Kasumi-1 (cell line): ENCODE measurements around the gene BEST1.
A peak's percentile ranks its signal among the peaks of the same experiment; 100 is the strongest.
"Not testable (repeated sequence)": the region's sequence is repeated elsewhere in the genome, so short reads cannot be mapped to it uniquely, and the experiment has no call there.

Experiments used
- DNase-seq, 2 experiments: peaks; one replicate each; lab custom pipeline; 2025; lab: John Stamatoyannopoulos, UW

BEST1 gene

DNA sequence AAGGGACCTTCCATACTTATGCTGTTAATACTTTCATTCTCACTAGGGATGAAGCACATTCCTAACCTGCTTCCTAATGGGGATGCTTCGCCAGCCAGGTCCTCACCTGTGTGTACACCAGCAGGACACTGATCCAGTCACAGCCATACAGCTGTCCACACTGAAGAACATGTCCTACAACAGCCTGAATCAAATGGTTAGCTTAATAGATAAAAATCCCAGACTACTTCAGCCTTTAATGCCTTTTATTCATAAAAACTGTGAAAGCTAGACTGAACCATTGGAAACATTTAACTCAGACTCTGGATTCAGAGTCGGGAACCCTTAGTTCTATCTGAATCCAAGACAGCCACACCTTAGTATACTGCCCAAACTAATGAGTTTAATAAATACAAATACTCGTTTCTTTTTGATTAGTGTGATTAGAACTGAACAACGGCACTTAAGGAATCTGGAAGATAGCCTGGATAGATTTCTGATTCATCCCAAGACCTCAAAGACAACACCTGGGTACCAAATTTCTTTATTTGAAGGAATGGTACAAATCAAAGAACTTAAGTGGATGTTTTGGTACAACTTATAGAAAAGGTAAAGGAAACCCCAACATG lies 14.0 kb downstream of the BEST1 start:
- DNase-seq: no peak

DNA sequence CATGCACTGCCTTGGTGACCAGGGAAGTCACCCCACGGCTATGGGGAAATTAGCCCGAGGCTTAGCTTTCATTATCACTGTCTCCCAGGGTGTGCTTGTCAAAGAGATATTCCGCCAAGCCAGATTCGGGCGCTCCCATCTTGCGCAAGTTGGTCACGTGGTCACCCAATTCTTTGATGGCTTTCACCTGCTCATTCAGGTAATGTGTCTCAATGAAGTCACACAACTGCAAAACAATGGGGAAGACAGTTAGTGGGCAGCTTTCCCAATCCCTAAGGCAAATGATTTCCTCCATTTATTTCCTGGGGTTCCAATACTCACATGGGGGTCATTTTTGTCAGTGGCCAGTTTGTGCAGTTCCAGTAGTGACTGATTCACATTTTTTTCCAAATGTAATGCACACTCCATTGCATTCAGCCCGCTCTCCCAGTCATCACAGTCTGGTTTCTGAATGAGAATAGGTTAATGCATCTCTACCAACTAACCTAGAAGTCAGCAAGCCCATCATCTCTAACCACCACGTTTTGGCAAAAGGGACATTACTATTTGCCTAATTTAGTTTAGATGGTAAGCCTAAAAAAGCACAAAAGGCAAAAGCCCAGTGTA lies 14.6 kb downstream of the BEST1 start:
- DNase-seq: not testable (repeated sequence)

DNA sequence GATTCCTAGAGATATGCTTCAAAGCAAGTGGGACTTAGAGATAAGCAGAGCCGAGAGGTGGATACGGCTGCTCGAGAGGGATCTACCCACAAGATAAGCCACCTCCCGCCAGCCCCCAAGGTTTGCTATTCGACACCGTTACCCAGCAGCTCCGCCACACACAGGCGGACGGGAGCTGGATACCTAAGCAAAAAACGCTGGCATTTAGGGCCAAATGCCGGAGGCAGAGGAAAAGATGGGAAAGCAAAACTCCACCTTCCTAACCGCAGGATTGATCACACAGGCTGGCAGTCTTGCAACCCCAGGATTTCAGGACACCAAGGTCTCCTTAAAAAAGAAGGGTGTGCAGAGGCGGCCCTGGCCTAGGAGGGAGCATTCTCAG lies 16.6 kb downstream of the BEST1 start:
- DNase-seq: peak; percentile 16 to 23

DNA sequence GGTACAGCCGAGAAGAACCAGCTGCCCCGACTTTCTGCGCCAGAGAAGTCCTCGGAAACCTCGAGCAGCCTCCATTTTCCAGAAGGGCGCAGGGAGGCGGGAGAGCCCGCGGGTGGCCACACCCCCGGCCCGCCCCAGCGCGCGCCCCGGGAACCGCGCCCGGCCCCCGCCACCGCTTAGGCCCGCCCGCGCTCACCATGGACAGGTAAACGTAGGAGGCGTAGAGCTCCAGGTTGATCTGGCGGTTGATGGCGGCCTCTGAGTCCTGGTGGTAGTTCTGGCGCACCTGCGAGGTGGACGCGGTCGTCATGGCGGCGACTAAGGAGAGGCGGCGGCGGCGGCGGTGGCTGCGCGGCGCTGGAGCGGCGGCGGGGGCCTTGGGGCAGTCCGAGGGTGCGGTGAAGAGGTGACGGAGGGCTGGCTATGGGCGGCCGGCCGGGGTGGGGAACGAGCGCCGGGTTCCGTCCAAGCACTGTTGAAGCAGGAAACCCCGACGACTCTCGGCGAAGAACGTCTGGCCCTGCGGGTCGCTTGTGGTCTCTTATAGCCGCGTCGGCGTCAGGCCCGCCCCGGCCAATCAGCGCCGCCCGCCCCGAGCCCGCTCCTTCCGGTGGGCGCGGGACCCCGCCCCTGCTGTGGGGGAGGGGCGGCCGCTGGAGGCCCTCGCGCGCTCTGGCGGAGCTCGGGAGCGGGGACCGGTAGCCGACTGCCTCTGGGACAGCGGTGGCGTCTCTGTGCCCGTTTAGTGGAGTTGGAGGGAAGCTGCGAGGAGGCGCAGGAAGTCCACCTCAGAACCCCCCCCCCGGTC lies 17.2 kb downstream of the BEST1 start, which contains the start of gene FTH1:
TSS of gene FTH1 (minus strand) at position 519 of the 808 bp plus-strand sequence. CDS start at position 310, 209 bp downstream.
- DNase-seq: peak; percentile 65 to 74

DNA sequence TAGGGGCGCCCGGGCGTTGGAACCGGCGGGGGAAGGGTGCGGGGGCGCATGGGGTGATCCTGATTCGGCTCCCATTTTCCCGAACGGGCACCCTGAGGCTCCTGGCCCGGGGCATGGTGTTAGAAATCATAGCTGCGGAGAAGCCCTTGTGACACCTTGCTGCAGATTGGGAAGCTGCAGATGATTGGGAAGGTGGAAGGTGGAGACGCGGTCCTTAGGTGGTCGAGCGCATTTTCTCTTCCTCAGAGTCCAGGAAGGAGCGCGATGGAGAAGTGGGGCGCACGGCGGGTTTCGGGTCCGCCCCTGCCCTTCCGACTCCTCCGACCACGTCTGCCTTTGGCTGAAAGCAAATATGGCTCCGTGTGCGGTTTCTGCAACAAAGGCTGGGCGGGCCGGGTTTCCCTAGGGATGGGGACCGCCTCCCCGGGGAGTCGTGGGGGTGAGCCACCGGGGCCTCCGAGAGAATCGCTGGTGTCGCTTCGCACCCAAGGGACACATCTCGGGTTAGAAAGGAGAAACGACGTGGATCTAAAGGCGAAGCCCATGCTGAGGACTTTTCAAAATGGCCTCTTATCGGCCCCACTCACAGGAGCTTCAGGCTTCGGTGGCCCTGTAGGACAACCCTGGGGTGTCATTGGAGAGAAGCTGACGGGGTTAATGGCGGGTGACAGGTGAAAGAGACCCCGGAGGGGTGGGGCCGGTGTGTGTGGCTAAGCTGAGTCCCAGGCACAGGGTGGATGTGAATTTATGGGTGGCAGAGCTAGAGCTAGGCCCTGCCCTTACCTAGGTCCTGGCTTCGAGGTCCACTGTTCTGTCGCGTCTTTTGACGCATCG lies 18.0 kb downstream of the BEST1 start:
- no peak for DNase-seq

DNA sequence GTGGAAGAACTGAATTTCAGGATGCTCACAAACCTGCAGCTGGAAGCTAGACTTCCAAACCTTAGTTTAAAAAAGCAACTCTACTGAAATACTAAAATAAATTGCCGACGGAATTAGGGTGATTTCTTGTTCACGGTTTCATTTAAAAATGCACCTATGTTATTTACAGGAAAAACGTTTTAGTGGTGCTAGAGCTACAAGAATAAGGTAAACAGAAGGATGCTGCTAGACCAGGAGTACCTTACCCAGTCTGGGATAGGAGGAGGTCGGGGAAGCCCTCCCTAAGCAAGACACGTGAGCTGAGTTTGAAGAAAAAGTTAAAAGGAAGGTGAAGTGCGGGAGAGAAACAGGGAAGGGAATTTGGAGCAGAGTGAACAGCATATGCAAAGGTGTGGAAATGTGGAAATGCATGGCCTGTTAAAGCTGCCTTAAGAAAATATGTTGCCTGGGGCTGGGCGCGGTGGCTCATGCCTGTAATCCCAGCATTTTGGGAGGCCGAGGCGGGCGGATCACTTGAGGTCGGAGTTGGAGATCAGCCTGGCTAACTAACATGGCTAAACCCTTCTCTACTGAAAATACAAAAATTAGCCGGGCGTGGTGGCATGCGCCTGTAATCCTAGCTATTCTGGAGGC lies 18.7 kb downstream of the BEST1 start:
- no peak for DNase-seq

DNA sequence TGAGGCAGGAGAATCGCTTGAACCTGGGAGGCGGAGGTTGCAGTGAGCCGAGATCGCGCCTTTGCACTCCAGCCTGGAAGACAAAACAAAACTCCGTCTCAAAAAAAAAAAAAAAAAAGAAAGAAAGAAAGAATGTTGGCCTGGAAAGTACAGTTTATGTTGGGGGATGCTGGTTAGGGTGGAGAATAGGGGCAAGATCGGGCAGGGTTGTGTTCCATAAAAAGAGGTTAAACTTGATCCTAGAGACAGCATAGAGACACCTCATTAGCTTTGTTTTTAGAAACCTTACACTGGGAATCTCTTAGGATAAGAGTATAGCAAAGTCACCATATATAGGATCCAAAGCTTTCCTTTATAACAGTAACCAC lies 19.2 kb downstream of the BEST1 start:
- no peak for DNase-seq

DNA sequence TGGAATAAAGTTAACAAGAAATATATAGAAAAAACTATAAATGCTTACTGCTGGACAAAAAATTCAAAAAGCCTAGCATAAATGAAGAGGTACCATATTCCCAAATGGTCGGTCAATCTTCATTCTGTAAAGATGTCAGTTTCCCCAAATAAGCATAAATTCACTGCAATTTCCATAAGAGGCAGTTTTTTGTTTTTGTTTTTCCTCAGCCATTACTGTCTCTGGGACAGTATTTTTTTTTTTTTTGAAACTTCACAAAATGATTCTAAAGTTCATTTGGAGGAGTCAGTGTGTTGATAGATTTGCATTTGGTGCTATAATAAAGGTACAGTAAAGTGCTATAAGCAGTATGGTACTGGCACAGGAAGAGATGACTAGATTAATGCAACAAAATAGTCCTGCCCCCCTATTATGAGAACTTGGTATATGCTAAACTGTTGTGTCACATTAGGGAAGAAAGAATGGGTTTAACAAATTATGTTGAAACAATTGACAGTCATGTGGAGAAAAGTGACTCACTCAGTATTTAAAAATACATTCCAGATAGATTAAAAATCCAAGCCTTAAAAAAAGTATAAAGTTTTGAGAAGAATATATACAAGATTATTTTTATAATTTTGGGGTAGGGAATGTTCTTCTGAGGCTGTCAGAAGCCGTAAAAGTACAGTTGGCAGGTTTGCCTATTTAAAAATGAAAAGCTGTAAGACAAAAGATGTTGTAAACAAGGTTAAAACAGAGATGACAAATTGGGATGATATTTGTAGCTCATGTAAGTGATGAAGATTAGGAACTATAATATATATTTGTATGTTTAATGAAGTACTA lies 19.9 kb downstream of the BEST1 start:
- DNase-seq: peak; percentile 56 to 59

DNA sequence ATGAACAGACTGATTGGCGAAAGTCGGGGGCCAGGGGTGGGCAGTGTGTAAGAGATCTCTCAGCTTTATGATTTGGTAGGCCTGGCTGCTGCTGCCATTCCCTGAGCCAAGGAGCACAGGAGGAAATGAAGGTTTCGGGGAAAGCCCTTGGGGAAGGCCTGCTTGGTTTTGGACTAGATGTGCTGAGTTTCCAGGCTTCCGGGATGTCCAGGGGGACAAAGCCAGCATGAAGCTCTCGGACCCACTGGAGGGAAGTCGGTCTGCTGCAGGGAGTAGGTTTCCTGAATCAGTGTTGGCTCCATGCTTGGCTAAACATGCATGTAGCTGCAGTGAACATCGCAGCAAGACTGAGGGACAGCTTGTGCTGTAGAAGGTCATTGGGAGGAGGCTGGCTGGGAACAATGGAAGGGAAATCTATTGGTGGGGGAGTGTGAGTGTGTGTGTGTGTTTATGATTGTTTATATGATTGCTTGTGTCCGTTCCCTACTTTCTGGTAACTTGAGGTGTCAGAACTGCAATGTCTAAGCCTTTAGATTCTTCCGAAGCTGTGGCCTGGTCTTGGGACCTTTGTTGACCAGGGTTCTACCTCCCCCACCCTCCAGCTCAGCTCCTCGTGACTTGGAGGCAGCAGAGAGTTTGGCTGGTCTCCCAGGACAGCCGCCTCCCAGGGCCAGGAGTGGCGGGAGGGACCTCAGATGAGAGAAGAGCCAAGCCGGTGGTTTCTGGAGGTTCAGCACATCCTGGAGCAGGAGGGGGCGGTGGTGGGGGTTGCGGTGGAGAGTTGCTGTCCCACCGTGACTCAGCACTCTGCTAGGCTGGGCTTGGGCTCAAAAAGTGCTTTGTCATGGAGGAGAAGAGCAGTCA lies 21.3 kb downstream of the BEST1 start:
- peak; percentile 92 to 95 for DNase-seq

DNA sequence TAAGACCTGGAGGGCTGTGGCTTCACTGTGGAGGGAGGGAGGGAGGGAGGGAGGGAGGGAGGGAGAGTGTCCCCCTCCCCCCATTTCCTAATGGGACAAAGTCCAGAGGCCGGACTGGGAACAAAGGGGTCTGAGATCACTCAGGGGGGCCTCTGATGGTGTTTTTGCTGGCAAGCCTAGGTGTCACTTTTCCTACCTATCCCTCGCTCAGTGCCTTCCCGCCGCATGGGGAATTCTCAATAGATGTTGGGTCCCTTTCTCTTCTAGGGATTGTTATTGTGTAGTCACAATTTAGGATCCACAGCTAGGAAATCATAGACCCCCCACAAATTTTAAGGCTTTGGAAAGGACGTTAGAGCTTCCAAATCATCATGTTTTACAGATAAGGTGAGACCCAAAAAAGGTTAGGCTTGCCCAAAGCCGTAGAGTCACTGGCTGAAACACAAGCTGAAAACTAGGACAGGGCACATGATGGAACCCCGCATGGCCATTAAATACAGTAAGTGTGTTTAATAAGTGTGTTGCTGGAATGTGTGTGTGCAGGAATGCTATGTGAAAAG lies 22.0 kb downstream of the BEST1 start:
- no peak for DNase-seq

DNA sequence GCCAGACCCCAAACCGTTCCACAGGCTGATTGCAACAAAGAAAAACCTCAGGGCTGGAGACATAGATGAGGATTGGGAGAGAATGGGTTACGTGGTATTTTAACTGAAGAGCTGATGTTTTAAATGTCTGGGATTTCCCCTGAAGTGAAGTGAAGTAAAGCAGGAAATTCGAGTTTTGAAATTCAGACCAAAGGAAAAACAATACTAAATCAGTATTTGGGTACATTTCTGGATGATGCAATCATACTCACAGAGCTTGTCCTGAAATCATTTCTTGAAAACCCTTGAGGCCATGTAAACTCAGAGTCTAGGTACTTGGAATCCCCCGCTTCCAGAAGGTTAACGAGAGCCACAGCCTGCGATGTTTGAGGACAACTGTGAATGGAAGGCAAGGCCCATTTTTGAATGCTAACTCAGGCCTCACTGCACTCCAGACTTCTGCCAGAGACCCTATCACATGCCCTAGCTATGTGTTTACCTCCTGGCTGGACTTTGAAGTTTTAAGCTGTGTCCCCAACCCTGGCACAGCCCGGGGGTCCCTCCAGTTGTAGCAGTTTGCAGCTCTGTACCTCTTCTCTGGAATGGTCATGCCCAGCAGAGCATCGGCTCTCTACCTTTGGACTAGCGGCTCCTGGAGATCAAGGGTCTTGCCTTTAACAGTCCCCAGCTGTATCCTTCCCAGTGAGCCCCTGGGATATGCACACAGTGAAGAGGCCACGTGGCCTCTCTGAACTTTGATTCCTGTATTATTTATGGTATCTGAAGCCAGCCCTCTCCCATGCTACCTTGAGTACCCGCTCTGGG lies 22.7 kb downstream of the BEST1 start:
- peak in 1 of 2 experiments; percentile 22 for DNase-seq

DNA sequence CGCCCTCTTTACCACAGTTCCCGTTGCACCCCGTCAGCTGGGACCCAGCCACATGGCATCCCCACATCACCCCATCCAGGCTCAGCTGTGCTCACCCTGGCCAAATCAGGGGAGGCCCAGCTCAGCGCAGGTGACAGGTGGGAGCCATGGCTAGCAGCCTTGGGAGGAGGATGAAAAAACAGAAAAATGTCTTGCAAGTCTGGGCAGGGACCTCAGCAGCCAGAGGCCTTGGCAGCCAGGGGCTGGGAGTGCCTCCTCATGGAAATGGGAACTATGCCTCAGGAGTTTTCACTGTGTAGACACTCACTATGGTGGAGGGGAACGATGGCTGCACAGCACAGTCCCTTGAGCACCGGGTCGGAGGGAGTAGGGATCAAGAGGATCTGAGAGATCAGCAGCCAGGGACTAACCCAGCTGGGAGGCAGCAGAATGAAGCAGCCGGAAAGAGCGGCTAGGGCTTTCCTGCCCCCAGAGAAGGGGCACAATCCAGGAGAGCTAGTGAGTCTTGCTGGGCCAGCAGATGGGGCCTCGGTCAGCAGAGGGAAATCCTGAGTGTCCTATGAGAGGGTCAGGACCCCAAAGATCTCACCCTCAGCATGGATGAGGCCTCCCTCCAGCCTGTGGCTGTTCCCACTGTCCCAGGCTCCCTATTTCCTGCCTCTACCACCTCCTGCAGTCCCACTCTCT lies 23.5 kb downstream of the BEST1 start:
- DNase-seq: no peak

DNA sequence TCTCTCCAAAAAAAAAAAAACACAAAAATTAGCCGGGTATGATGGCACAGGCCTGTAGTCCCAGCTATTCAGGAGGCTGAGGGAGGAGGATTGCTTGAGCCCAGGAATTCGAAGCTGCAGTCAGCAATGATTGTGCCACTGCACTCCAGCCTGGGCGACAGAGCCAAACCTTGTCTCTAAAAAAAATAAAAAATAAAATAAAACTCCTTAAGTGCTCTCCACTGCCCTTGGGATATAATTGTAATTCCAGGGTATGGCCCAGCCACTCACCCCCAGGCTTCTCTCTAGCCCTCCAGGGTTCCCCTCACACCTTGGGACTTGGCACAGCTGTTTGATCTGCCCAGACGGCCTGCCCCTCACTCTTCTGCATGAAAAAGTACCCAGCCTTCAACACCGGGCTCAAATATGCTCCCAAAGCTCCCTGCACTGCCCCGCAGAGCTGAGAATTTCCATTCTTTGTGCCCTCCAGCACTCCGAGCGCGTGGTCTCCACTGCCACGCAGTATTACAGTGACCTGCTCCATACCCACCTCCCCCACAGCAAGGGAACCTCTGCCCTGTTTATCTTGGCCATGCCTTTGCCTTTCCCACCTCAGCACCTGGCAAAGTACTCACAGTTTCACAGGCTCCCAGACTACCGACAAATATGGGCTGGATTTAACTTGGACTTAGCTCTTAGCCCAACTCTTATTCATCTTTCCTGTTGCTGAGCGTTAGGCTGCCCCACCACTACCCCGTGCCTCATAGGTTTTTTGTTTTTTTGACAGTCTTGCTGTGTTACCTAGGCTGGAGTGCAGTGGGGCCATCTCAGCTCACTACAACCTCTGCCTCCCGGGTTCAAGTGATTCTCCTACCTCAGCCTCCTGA lies 24.8 kb downstream of the BEST1 start:
- DNase-seq: no peak

DNA sequence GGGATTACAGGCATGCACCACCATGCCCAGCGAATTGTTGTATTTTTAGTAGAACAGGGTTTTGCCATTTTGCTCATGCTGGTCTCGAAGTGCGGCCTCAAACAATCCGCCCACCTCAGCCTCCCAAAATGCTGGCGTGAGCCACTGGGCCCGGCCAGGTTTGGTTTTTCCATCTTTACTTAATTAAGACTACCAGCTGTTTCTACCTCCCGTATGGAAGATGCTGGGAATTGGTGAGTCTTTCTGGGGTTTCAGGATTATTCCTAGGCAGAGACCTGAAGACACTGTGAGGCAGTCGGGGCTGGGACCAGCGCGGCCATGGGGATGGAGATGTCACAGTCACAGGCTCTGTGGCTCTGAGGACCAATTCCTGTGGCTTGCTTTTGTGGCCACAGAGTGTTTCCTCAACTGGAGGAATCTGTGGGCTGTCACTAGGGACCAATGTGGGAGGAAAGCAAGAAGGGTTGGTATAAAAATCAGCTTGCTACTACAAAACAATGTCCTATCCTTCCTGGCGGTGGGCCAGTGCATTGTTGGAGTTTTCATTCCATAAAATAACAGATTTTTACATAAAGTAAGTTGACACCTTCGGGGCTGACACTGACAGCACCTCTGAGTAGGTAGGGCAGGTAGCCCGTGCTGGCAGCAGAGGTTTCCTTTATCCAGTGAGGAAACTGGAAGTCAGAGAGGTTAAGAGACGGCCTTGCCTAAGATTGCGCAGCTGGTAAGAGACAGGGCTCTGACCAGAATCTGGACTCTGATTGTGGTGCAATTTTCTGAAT lies 25.7 kb downstream of the BEST1 start:
- no peak for DNase-seq

DNA sequence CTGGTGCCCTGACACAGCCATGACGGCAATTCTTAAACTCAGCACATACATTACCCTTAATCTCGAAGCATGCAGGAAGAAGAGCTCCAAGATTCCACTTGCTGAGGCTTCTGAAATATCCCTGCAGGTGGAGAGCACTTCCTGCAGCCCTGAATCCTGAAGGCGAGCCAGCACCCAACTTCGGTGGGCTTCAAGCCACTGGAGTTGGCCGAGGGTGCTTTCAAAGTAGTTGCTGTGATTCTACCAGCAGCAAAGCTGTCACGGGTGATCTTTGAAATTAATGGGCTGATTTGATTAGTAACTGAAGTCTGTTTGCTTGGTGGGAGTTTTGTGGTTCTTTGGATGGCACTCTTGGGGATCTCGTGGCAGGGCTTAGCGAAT lies 26.3 kb downstream of the BEST1 start:
- no peak for DNase-seq

DNA sequence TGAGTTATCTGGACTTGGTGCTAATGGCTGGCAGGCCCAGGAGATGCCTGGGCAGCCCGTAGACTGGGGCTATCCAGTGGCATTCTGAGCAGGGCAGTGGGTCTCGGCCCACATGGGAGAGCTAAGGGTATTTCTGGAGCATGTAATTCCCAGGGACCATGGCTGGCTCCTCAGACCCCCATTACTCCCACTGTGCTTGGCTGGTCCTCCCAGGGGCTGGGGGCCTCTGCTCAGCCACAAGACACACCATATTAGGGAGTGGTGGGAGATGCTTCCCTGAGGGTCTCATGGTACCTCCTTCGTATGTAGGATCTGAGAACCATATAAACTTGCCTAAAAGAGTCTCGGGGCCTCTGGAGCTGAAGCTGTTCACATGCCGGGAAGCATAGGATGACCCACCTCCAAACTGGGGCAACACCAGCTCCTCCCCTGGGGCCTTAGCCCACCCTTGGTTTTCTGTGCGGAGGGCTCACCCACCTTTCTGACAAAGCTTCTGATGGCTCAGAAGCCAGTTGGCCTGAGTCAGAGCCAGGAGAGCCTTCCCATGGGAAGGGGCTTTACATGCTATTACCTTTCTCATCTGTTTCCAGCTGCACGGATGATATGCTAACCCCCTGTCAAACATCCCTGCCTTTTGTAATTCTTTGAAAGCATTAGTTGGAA lies 26.8 kb downstream of the BEST1 start:
- DNase-seq: no peak
